Suppressor macrophage treated with lipopolysaccharide for 1 hour (primary cell): ENCODE data around the gene RASA2.
"Not testable (repeated sequence)": the region's sequence is repeated elsewhere in the genome, so short reads cannot be mapped to it uniquely, and the experiment has no call there.

Experiments
- DNase-seq, 3 donors: peaks; one replicate each; pipeline ENCODE4 v3.0.0-alpha.2; 2020 to 2022

RASA2 gene

GRCh38 chr3:141460097-141460704, 26.6 kb upstream of the RASA2 start:
- peak; percentile 89 to 93 (median 92) for DNase-seq

GRCh38 chr3:141462176-141462859, 24.5 kb upstream of the RASA2 start:
- peak; percentile 44 to 65 (median 59) for DNase-seq

GRCh38 chr3:141465221-141465620, 21.6 kb upstream of the RASA2 start:
- no peak for DNase-seq

- DNase-seq, result no peak
Measured at GRCh38 chr3:141466633-141467169, 20.1 kb upstream of the RASA2 start.

- no peak for DNase-seq
Measured at GRCh38 chr3:141469720-141470119, 17.1 kb upstream of the RASA2 start.

GRCh38 chr3:141471160-141471559, 15.7 kb upstream of the RASA2 start:
- peak in 1 of 3 donors; percentile 35 for DNase-seq

- no peak for DNase-seq
Measured at GRCh38 chr3:141476033-141476432, 10.8 kb upstream of the RASA2 start.

GRCh38 chr3:141477224-141477623, 9.6 kb upstream of the RASA2 start:
- peak in 2 of 3 donors; percentile 22 to 44 for DNase-seq

- no peak for DNase-seq
Measured at GRCh38 chr3:141478139-141478538, 8.7 kb upstream of the RASA2 start.

GRCh38 chr3:141478840-141479239, 8.0 kb upstream of the RASA2 start:
- DNase-seq, result not testable (repeated sequence)

GRCh38 chr3:141482245-141482922, 4.4 kb upstream of the RASA2 start:
- peak in 1 of 3 donors; percentile 27 for DNase-seq

- DNase-seq, result no peak
Measured at GRCh38 chr3:141484701-141485287, 2.0 kb upstream of the RASA2 start.

- DNase-seq, result peak; percentile 64 to 91 (median 83)
Measured at GRCh38 chr3:141485641-141486495, 959 bp upstream of the RASA2 start.

GRCh38 chr3:141486496-141486745, 406 bp upstream of the RASA2 start:
- no peak for DNase-seq

GRCh38 chr3:141487521-141488252, 860 bp downstream of the RASA2 start:
- peak; percentile 63 to 87 (median 74) for DNase-seq

GRCh38 chr3:141489203-141489602, 2.4 kb downstream of the RASA2 start:
- DNase-seq, result no peak

GRCh38 chr3:141491081-141491480, 4.3 kb downstream of the RASA2 start:
- DNase-seq, result no peak

GRCh38 chr3:141491929-141492328, 5.1 kb downstream of the RASA2 start:
- no peak for DNase-seq

- DNase-seq, result no peak
Measured at GRCh38 chr3:141493184-141493583, 6.4 kb downstream of the RASA2 start.

GRCh38 chr3:141497589-141497988, 10.8 kb downstream of the RASA2 start:
- not testable (repeated sequence) for DNase-seq

- DNase-seq, result peak; percentile 81 to 93 (median 90)
Measured at GRCh38 chr3:141498598-141499223, 11.9 kb downstream of the RASA2 start.
